HL-60 (cell line): ENCODE measurements around the gene GID8.
"Not testable (repeated sequence)": the region's sequence is repeated elsewhere in the genome, so short reads cannot be mapped to it uniquely, and the experiment has no call there.

Experiments used
- DNase-seq, 2 experiments: peaks; one replicate each; pipeline ENCODE4 v3.0.0-alpha.2; 2010 to 2020; ENCODE audit warnings: low read depth in 1 of 2, low spot score in 1 of 2
- H3K27ac ChIP-seq: fragments of 250-450 bp; sonication (Bioruptor Pico); replicated peaks from 2 replicates; pipeline ENCODE4 v1.5.1; 2020; ENCODE audit warnings: mild to moderate bottlenecking, moderate library complexity
- H3K27me3 ChIP-seq: fragments of 250-450 bp; sonication (Bioruptor Pico); 2 replicates; pipeline ENCODE4 v1.5.1; 2021; ENCODE audit warnings: mild to moderate bottlenecking, moderate library complexity; ENCODE audit not compliant: insufficient read depth, poor library complexity, severe bottlenecking
- H3K4me3 ChIP-seq: replicated peaks from 2 replicates; pipeline ENCODE4 v1.5.1; 2011; ENCODE audit warnings: mild to moderate bottlenecking, control low read depth, low read length; ENCODE audit not compliant: insufficient read depth
- GABPA ChIP-seq: IDR thresholded peaks from 2 replicates; pipeline ENCODE4 v1.6.1; 2012; ENCODE audit warnings: low read depth
- POLR2AphosphoS5 ChIP-seq: IDR thresholded peaks from 2 replicates; pipeline ENCODE4 v1.6.1; 2012; ENCODE audit warnings: low read depth
- SPI1 ChIP-seq: IDR thresholded peaks from 2 replicates; pipeline ENCODE4 v1.6.1; 2012; ENCODE audit warnings: low read depth, mild to moderate bottlenecking, borderline replicate concordance
- TF ChIP-seq, protein P1 (sequence below): IDR thresholded peaks from one replicate; pipeline ENCODE4 v1.5.1; 2011; ENCODE audit warnings: low read length, control low read depth, inconsistent platforms; ENCODE audit not compliant: insufficient read depth
- TF ChIP-seq, protein P2 (sequence below): IDR thresholded peaks from 2 replicates; pipeline ENCODE4 v1.6.1; 2012; ENCODE audit warnings: low read depth; ENCODE audit not compliant: insufficient replicate concordance

GID8 gene

DNA sequence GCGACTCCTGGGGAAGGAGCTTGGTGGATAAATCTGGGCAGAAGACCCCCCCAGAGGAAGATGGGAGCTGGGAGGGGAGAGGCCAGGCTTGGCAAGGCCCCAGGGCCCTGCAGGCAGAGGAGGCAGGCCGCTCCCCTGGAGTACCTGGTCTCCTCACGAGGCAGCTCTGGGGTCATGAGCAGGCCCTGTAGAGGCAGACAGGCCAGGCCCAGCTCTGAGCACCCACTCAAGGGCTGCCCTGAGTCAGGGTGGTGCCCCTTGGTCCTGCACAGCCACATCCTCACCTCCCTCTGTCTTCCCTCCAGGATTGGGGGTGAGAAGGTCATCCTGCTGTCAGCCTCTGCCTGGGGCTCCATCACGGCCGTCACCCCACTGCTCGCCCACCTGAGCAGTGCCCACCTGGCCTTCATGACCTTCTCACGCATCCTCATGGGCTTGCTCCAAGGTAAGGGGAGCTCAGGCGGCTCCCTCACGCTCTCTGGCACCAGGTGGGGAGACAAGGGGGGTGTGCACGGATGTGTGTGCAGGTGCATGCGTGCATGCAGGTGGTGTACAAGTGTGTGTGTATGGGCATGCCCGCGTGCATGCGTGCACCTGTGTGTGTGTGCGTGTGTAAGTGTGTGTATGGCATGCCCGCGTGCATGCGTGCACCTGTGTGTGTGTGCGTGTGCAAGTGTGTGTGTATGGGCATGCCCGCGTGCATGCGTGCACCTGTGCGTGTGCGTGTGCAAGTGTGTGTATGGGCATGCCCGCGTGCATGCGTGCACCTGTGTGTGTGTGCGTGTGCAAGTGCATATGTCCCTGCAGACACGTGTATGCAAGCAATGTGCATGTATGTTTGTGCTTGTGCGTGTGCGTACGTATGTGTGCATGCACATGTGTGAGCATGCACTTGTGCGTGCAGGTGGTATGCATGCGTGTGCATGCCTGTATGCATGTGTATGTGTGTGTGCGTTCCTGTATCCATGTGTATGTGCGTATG, 19.5 kb downstream of the GID8 start:
- H3K4me3 ChIP-seq = no peak overlapping the region
- H3K27me3 ChIP-seq = no peaks in the 10 kb centered on the region
- no peak for DNase-seq
- no peak overlapping the region for H3K27ac ChIP-seq
- TF ChIP-seq GABPA (no peak), POLR2AphosphoS5 (peak; percentile 41; the same call in 1 of the 2 replicates), SPI1 (no peak)

DNA sequence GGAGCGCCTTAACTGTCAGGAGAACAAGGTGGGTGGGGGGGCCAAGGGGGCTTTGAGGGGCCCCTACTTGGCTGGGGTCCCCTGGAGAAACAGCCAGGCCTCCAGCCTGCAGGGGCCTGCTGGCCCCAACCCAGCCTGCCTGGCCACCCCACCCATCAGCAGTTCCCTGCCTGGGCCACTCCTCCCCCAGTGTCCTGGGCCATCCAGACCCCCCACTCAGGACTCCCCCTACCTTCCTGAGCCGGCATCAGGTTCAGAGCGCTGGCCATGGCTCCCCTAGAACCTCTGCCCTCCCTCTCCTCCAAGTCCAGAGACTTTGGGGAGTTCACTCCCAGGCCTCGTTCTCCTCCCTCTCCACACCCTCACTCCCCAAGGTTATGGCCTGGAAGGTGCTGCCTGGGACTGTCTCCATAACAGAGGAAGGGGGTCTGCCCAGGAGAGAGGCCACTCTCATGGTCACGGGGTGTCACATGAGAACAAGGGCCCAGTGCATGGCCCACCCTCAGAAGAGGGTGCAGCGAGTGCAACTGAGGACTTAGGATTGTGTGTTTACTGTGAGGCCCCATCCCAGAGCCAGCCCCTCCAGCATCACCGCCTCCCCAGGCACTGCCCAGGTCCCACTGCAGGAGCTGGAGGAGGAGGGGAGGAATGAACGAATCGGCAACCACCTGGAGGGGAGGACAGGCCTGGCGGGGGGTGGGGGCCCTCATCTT, 20.6 kb downstream of the GID8 start:
- peak overlapping the region; percentile 11; the same call in 1 of the 2 replicates for H3K27ac ChIP-seq
- DNase-seq = no peak
- TF ChIP-seq, protein P1, sequence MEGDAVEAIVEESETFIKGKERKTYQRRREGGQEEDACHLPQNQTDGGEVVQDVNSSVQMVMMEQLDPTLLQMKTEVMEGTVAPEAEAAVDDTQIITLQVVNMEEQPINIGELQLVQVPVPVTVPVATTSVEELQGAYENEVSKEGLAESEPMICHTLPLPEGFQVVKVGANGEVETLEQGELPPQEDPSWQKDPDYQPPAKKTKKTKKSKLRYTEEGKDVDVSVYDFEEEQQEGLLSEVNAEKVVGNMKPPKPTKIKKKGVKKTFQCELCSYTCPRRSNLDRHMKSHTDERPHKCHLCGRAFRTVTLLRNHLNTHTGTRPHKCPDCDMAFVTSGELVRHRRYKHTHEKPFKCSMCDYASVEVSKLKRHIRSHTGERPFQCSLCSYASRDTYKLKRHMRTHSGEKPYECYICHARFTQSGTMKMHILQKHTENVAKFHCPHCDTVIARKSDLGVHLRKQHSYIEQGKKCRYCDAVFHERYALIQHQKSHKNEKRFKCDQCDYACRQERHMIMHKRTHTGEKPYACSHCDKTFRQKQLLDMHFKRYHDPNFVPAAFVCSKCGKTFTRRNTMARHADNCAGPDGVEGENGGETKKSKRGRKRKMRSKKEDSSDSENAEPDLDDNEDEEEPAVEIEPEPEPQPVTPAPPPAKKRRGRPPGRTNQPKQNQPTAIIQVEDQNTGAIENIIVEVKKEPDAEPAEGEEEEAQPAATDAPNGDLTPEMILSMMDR = no peak
- TF ChIP-seq POLR2AphosphoS5 (no peak), GABPA (no peak), SPI1 (no peak)
- TF ChIP-seq, protein P2, sequence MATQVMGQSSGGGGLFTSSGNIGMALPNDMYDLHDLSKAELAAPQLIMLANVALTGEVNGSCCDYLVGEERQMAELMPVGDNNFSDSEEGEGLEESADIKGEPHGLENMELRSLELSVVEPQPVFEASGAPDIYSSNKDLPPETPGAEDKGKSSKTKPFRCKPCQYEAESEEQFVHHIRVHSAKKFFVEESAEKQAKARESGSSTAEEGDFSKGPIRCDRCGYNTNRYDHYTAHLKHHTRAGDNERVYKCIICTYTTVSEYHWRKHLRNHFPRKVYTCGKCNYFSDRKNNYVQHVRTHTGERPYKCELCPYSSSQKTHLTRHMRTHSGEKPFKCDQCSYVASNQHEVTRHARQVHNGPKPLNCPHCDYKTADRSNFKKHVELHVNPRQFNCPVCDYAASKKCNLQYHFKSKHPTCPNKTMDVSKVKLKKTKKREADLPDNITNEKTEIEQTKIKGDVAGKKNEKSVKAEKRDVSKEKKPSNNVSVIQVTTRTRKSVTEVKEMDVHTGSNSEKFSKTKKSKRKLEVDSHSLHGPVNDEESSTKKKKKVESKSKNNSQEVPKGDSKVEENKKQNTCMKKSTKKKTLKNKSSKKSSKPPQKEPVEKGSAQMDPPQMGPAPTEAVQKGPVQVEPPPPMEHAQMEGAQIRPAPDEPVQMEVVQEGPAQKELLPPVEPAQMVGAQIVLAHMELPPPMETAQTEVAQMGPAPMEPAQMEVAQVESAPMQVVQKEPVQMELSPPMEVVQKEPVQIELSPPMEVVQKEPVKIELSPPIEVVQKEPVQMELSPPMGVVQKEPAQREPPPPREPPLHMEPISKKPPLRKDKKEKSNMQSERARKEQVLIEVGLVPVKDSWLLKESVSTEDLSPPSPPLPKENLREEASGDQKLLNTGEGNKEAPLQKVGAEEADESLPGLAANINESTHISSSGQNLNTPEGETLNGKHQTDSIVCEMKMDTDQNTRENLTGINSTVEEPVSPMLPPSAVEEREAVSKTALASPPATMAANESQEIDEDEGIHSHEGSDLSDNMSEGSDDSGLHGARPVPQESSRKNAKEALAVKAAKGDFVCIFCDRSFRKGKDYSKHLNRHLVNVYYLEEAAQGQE = no peak
- no peaks in the 10 kb centered on the region for H3K27me3 ChIP-seq
- H3K4me3 ChIP-seq = no peak overlapping the region

DNA sequence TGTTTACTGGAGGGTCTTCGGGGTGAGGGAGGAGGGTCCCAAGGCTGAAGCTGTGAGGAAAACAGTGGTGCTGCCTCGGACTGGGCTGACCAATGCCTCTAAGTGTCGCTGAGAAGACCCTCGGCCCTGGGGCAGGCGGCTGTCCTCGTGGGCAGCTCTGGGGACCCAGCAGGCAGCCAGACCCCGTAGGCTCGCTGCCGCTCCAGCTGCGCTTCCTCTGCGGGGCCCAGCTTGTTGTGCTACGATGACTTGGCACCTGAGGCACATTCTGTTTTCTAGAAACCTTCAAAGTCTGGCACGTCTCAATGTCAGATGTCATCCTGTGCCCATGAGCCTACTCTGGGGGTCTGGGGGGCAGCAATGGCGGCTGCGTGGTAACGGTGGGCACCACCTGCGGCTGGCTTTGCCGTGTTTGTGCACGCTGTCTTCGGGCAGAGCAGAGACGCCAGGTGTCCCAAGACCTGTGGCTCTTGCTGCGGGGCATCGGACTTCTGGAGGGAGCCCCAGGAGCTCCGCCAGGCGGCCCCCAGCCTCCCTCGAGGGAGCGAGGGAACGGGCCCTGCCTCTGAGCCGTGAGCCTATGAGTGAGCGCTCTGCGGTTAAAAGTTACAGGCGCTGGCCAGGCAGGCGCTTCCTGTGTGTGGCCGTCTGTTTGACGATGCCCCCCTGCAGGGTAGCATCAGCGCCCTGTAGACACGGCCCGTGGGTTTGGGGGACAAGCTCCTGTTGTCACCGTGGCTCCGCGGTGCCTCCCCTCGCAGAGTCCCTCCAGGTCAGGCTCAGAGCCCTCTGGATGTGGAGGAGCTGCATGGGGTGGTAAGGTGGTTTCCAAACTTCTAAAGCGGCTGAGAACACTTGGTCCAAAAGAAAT, 21.4 kb downstream of the GID8 start:
- H3K4me3 ChIP-seq = no peak overlapping the region
- no peaks in the 10 kb centered on the region for H3K27me3 ChIP-seq
- H3K27ac ChIP-seq = peak overlapping the region; percentile 11; the same call in 1 of the 2 replicates
- no peak for TF ChIP-seq GABPA
- no peak for TF ChIP-seq SPI1
- peak in 1 of 2 experiments; percentile 55 for DNase-seq

DNA sequence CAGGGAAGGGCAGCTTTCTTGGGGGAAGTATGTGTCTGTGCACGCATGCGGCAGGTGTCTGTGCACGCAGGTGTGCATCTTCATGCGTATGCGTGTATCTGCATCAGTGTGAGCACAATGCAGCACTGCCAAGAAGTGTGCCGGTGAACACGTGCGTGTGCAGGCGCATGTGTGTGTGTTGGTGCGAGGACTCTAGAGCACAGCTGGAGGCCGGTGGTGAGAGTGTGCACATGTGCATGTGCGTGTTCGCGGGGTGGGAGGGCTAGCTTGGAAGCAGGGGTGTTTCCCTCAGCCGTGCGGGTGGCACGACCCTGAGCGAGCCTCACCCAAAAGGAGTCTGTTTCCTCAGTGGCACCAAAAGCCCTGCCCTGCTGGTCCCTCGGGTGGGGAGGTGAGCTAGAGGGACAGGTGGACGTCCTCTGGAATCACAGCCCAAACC, 22.1 kb downstream of the GID8 start:
- Histone ChIP-seq H3K27ac (no peak overlapping the region; the same call in 1 of the 2 replicates), H3K4me3 (no peak overlapping the region), H3K27me3 (no peaks in the 10 kb centered on the region)
- no peak for DNase-seq
- no peak for TF ChIP-seq GABPA
- TF ChIP-seq POLR2AphosphoS5 = no peak
- TF ChIP-seq, protein P1 = no peak
- no peak for TF ChIP-seq SPI1
- TF ChIP-seq, protein P2 = no peak

GRCh38 chr20:62960446-62961309, 22.7 kb downstream of the GID8 start:
- not testable (repeated sequence) for H3K4me3 ChIP-seq, H3K27ac ChIP-seq, DNase-seq, H3K27me3 ChIP-seq
